Stimulated activated CD8-positive, alpha-beta memory T cell treated with anti-CD3 and anti-CD28 coated beads, Interleukin-12 subunit alpha, Interleukin-12 subunit beta, amount 100 ng/mL, for 24 hours (primary cell): ENCODE results near the gene QRFP.
"Not testable (repeated sequence)": the region's sequence is repeated elsewhere in the genome, so short reads cannot be mapped to it uniquely, and the experiment has no call there.

Experiments used
- DNase-seq: peaks from one replicate; pipeline ENCODE4 v3.0.0-alpha.2; 2020; ENCODE audit errors: extremely low read depth

QRFP gene

GRCh38 chr9:130919559-130920145, 23.0 kb upstream of the QRFP start:
- DNase-seq = no peak

GRCh38 chr9:130918826-130919558, 22.4 kb upstream of the QRFP start:
- DNase-seq = no peak

GRCh38 chr9:130918101-130918825, 21.7 kb upstream of the QRFP start:
- no peak for DNase-seq

GRCh38 chr9:130917168-130917960, 20.8 kb upstream of the QRFP start:
- no peak for DNase-seq

- DNase-seq = no peak
These were observed 18.5 kb upstream of the QRFP start for GRCh38 chr9:130915096-130915447.

- no peak for DNase-seq
These were observed 17.9 kb upstream of the QRFP start for GRCh38 chr9:130914417-130915095.

- no peak for DNase-seq
These were observed 17.2 kb upstream of the QRFP start for GRCh38 chr9:130913599-130914416.

- no peak for DNase-seq
These were observed 16.5 kb upstream of the QRFP start for GRCh38 chr9:130912932-130913598.

- no peak for DNase-seq
These were observed 14.8 kb upstream of the QRFP start for GRCh38 chr9:130911254-130912049.

GRCh38 chr9:130910670-130911069, 14.1 kb upstream of the QRFP start:
- DNase-seq = not testable (repeated sequence)

- not testable (repeated sequence) for DNase-seq
These were observed 13.4 kb upstream of the QRFP start for GRCh38 chr9:130910041-130910440.

- DNase-seq = no peak
These were observed 12.3 kb upstream of the QRFP start for GRCh38 chr9:130908878-130909355.

- DNase-seq = no peak
These were observed 11.7 kb upstream of the QRFP start for GRCh38 chr9:130908146-130908877.

GRCh38 chr9:130906735-130907416, 10.3 kb upstream of the QRFP start:
- DNase-seq = no peak

- no peak for DNase-seq
These were observed 9.5 kb upstream of the QRFP start for GRCh38 chr9:130905902-130906734.

GRCh38 chr9:130905125-130905901, 8.7 kb upstream of the QRFP start:
- DNase-seq = no peak
